Measurements from ENCODE around the gene RUNDC1.

The RUNDC1 gene

GRCh38 chr17:43026595-43026994, 46.2 kb downstream of the RUNDC1 start:
- Histone ChIP-seq H3K4me3 (ENCODE audit: insufficient read depth, low read length, poor library complexity, severe bottlenecking) (no peak overlapping the region), H3K36me3 (ENCODE audit: low read length) (no peaks in the 10 kb centered on the region), H3K79me2 (ENCODE audit: insufficient read depth, low read length) (no peaks in the 10 kb centered on the region), H3K9me3 (ENCODE audit: insufficient read depth, low read length) (no peaks in the 10 kb centered on the region), H3K27ac (ENCODE audit: low read depth, low read length) (no peak overlapping the region), H3K4me2 (ENCODE audit: low read depth, low read length, poor library complexity, severe bottlenecking) (no peak overlapping the region), H3F3A (ENCODE audit: insufficient read depth) (no peaks in the 10 kb centered on the region; the same call in 1 of the 2 replicates), H3K9ac (ENCODE audit: low read length) (no peak overlapping the region), H3K27me3 (ENCODE audit: low read length) (no peaks in the 10 kb centered on the region), H2AFZ (ENCODE audit: low read depth, low read length, severe bottlenecking) (no peak overlapping the region), H3K9me2 (replicated peaks; ENCODE audit: insufficient read depth, low read length) (no peaks in the 10 kb centered on the region), H4K20me1 (ENCODE audit: low read depth, low read length) (no peaks in the 10 kb centered on the region)
- TF ChIP-seq EZH2phosphoT487 (conservative IDR thresholded peaks at IDR 0.05; ENCODE audit: low read length) (no peak), CTCF (IDR thresholded peaks at IDR 0.05; ENCODE audit: insufficient read depth, low read length, poor library complexity, severe bottlenecking) (no peak)

- Histone ChIP-seq H3K9me2 (replicated peaks; ENCODE audit: insufficient read depth, low read length) (no peaks in the 10 kb centered on the region), H3K4me2 (ENCODE audit: low read depth, low read length, poor library complexity, severe bottlenecking) (no peak overlapping the region), H3K27ac (ENCODE audit: low read depth, low read length) (no peak overlapping the region), H4K20me1 (ENCODE audit: low read depth, low read length) (no peaks in the 10 kb centered on the region), H3F3A (ENCODE audit: insufficient read depth) (no peaks in the 10 kb centered on the region; the same call in 1 of the 2 replicates), H3K4me3 (ENCODE audit: insufficient read depth, low read length, poor library complexity, severe bottlenecking) (no peak overlapping the region), H3K9ac (ENCODE audit: low read length) (no peak overlapping the region), H3K9me3 (ENCODE audit: insufficient read depth, low read length) (no peaks in the 10 kb centered on the region), H2AFZ (ENCODE audit: low read depth, low read length, severe bottlenecking) (no peak overlapping the region), H3K36me3 (ENCODE audit: low read length) (no peaks in the 10 kb centered on the region), H3K27me3 (ENCODE audit: low read length) (no peaks in the 10 kb centered on the region), H3K79me2 (ENCODE audit: insufficient read depth, low read length) (no peaks in the 10 kb centered on the region)
- TF ChIP-seq EZH2phosphoT487 (conservative IDR thresholded peaks at IDR 0.05; ENCODE audit: low read length) (no peak), CTCF (IDR thresholded peaks at IDR 0.05; ENCODE audit: insufficient read depth, low read length, poor library complexity, severe bottlenecking) (no peak)
Measured at GRCh38 chr17:43027091-43028032, 47.0 kb downstream of the RUNDC1 start.

GRCh38 chr17:43028221-43028861, 48.0 kb downstream of the RUNDC1 start:
- Histone ChIP-seq H3K9ac (ENCODE audit: low read length) (no peak overlapping the region), H3F3A (ENCODE audit: insufficient read depth) (no peaks in the 10 kb centered on the region; the same call in 1 of the 2 replicates), H4K20me1 (ENCODE audit: low read depth, low read length) (no peaks in the 10 kb centered on the region), H3K27ac (ENCODE audit: low read depth, low read length) (no peak overlapping the region), H3K27me3 (ENCODE audit: low read length) (no peaks in the 10 kb centered on the region), H3K4me3 (ENCODE audit: insufficient read depth, low read length, poor library complexity, severe bottlenecking) (no peak overlapping the region), H3K9me3 (ENCODE audit: insufficient read depth, low read length) (no peaks in the 10 kb centered on the region), H2AFZ (ENCODE audit: low read depth, low read length, severe bottlenecking) (no peak overlapping the region), H3K79me2 (ENCODE audit: insufficient read depth, low read length) (no peaks in the 10 kb centered on the region), H3K9me2 (replicated peaks; ENCODE audit: insufficient read depth, low read length) (no peaks in the 10 kb centered on the region), H3K36me3 (ENCODE audit: low read length) (no peaks in the 10 kb centered on the region), H3K4me2 (ENCODE audit: low read depth, low read length, poor library complexity, severe bottlenecking) (no peak overlapping the region)
- TF ChIP-seq CTCF (IDR thresholded peaks at IDR 0.05; ENCODE audit: insufficient read depth, low read length, poor library complexity, severe bottlenecking) (no peak), EZH2phosphoT487 (conservative IDR thresholded peaks at IDR 0.05; ENCODE audit: low read length) (no peak)

Data from SU-DHL-6 (cell line).